ENCODE measurements around the gene TMEM200C.

Gene TMEM200C

GRCh38 chr18:5892823-5893431 lies 2.4 kb downstream of the TMEM200C start:
- Histone ChIP-seq H3K4me3 (replicated peaks; ENCODE audit: insufficient read depth, low read length) (no peak overlapping the region), H3K27me3 (ENCODE audit: insufficient read depth, poor library complexity, severe bottlenecking) (peaks cover 80% of the 10 kb centered on the region), H3K27ac (replicated peaks) (no peak overlapping the region)
- TF ChIP-seq REST (IDR thresholded peaks at IDR 0.05; ENCODE audit: insufficient replicate concordance, low read depth) (no peak), CTCF (IDR thresholded peaks at IDR 0.05; ENCODE audit: insufficient read depth, low read length) (no peak), GABPA (IDR thresholded peaks at IDR 0.05; ENCODE audit: low read depth) (no peak), POLR2AphosphoS5 (IDR thresholded peaks at IDR 0.05; ENCODE audit: low read depth) (no peak), SPI1 (IDR thresholded peaks at IDR 0.05; ENCODE audit: borderline replicate concordance, low read depth) (no peak)
- no peak for DNase-seq (ENCODE audit: low read depth in 1 of 2, low spot score in 1 of 2)

GRCh38 chr18:5891854-5892215 lies 3.5 kb downstream of the TMEM200C start:
- DNase-seq (ENCODE audit: low read depth in 1 of 2, low spot score in 1 of 2): no peak
- Histone ChIP-seq H3K4me3 (replicated peaks; ENCODE audit: insufficient read depth, low read length) (no peak overlapping the region), H3K27me3 (ENCODE audit: insufficient read depth, poor library complexity, severe bottlenecking) (peaks cover 76% of the 10 kb centered on the region), H3K27ac (replicated peaks) (no peak overlapping the region)
- TF ChIP-seq GABPA (IDR thresholded peaks at IDR 0.05; ENCODE audit: low read depth): no peak
- no peak for TF ChIP-seq POLR2AphosphoS5 (IDR thresholded peaks at IDR 0.05; ENCODE audit: low read depth)
- TF ChIP-seq REST (IDR thresholded peaks at IDR 0.05; ENCODE audit: insufficient replicate concordance, low read depth): no peak
- no peak for TF ChIP-seq SPI1 (IDR thresholded peaks at IDR 0.05; ENCODE audit: borderline replicate concordance, low read depth)
- no peak for TF ChIP-seq CTCF (IDR thresholded peaks at IDR 0.05; ENCODE audit: insufficient read depth, low read length)

- no peak for DNase-seq (ENCODE audit: low read depth in 1 of 2, low spot score in 1 of 2)
- no peak overlapping the region for H3K27ac ChIP-seq (replicated peaks)
- H3K4me3 ChIP-seq (replicated peaks; ENCODE audit: insufficient read depth, low read length): no peak overlapping the region
- TF ChIP-seq CTCF (IDR thresholded peaks at IDR 0.05; ENCODE audit: insufficient read depth, low read length) (no peak), GABPA (IDR thresholded peaks at IDR 0.05; ENCODE audit: low read depth) (no peak), POLR2AphosphoS5 (IDR thresholded peaks at IDR 0.05; ENCODE audit: low read depth) (no peak), SPI1 (IDR thresholded peaks at IDR 0.05; ENCODE audit: borderline replicate concordance, low read depth) (no peak), REST (IDR thresholded peaks at IDR 0.05; ENCODE audit: insufficient replicate concordance, low read depth) (no peak)
- H3K27me3 ChIP-seq (ENCODE audit: insufficient read depth, poor library complexity, severe bottlenecking): peaks cover 72% of the 10 kb centered on the region
Observed at GRCh38 chr18:5891184-5891853, 4.0 kb downstream of the TMEM200C start.

Measured in HL-60 (cell line).